Fibroblast of mammary gland (primary cell): Measurements from ENCODE around the gene ANGPT4.

ENCODE experiments used
- DNase-seq: peaks from one replicate; pipeline ENCODE4 v3.0.0-alpha.2; 2010; ENCODE audit warnings: low read depth
- H3K4me3 ChIP-seq: 2 replicates; pipeline ENCODE4 v1.5.1; 2011; ENCODE audit warnings: low read depth, mild to moderate bottlenecking, low read length, moderate library complexity; ENCODE audit not compliant: control insufficient read depth
- CTCF ChIP-seq: conservative IDR thresholded peaks from 2 replicates; pipeline ENCODE4 v1.5.1; 2011; ENCODE audit warnings: low read depth, low read length, inconsistent platforms; ENCODE audit not compliant: control insufficient read depth, insufficient read depth

The ANGPT4 gene

GRCh38 chr20:871948-872347 lies 44.2 kb downstream of the ANGPT4 start:
- H3K4me3 ChIP-seq = no peak overlapping the region
- no peak for TF ChIP-seq CTCF
- no peak for DNase-seq

GRCh38 chr20:871436-871835 lies 44.7 kb downstream of the ANGPT4 start:
- TF ChIP-seq CTCF = no peak
- DNase-seq = no peak
- no peak overlapping the region for H3K4me3 ChIP-seq

- DNase-seq = no peak
- TF ChIP-seq CTCF = no peak
These were observed 45.4 kb downstream of the ANGPT4 start for GRCh38 chr20:870758-871157.

GRCh38 chr20:869606-870005 lies 46.5 kb downstream of the ANGPT4 start:
- no peak for TF ChIP-seq CTCF
- DNase-seq = no peak
- H3K4me3 ChIP-seq = no peak overlapping the region

More at GRCh38 chr20:870758-871157, 45.4 kb downstream of the ANGPT4 start:
- no peak overlapping the region for H3K4me3 ChIP-seq

GRCh38 chr20:868279-868678 lies 47.9 kb downstream of the ANGPT4 start:
- no peak overlapping the region for H3K4me3 ChIP-seq
- TF ChIP-seq CTCF = no peak
- DNase-seq = no peak

GRCh38 chr20:865440-865839 lies 50.7 kb downstream of the ANGPT4 start:
- DNase-seq = no peak
- H3K4me3 ChIP-seq = no peak overlapping the region
- no peak for TF ChIP-seq CTCF

- no peak overlapping the region for H3K4me3 ChIP-seq
- DNase-seq = no peak
- TF ChIP-seq CTCF = no peak
These were observed 55.2 kb downstream of the ANGPT4 start for GRCh38 chr20:860891-861290.
